HL-60 (cell line): ENCODE data around the gene MAPK8IP2.

Source experiments
- DNase-seq, 2 experiments: peaks; one replicate each; pipeline ENCODE4 v3.0.0-alpha.2; 2010 to 2020; ENCODE audit warnings: low read depth in 1 of 2, low spot score in 1 of 2
- H3K27ac ChIP-seq: fragments of 250-450 bp; sonication (Bioruptor Pico); replicated peaks from 2 replicates; pipeline ENCODE4 v1.5.1; 2020; ENCODE audit warnings: mild to moderate bottlenecking, moderate library complexity
- H3K27me3 ChIP-seq: fragments of 250-450 bp; sonication (Bioruptor Pico); 2 replicates; pipeline ENCODE4 v1.5.1; 2021; ENCODE audit warnings: mild to moderate bottlenecking, moderate library complexity; ENCODE audit not compliant: insufficient read depth, poor library complexity, severe bottlenecking
- H3K4me3 ChIP-seq: replicated peaks from 2 replicates; pipeline ENCODE4 v1.5.1; 2011; ENCODE audit warnings: mild to moderate bottlenecking, control low read depth, low read length; ENCODE audit not compliant: insufficient read depth
- CTCF ChIP-seq: IDR thresholded peaks from one replicate; pipeline ENCODE4 v1.5.1; 2011; ENCODE audit warnings: low read length, control low read depth, inconsistent platforms; ENCODE audit not compliant: insufficient read depth
- GABPA ChIP-seq: IDR thresholded peaks from 2 replicates; pipeline ENCODE4 v1.6.1; 2012; ENCODE audit warnings: low read depth
- POLR2AphosphoS5 ChIP-seq: IDR thresholded peaks from 2 replicates; pipeline ENCODE4 v1.6.1; 2012; ENCODE audit warnings: low read depth
- SPI1 ChIP-seq: IDR thresholded peaks from 2 replicates; pipeline ENCODE4 v1.6.1; 2012; ENCODE audit warnings: low read depth, mild to moderate bottlenecking, borderline replicate concordance
- TF ChIP-seq, protein P1 (sequence below): IDR thresholded peaks from 2 replicates; pipeline ENCODE4 v1.6.1; 2012; ENCODE audit warnings: low read depth; ENCODE audit not compliant: insufficient replicate concordance

MAPK8IP2 gene

GRCh38 chr22:50620593-50621355 lies 20.2 kb downstream of the MAPK8IP2 start:
- peak in 1 of 2 experiments; percentile 10 for DNase-seq
- no peaks in the 10 kb centered on the region for H3K27me3 ChIP-seq
- peak overlapping the region; percentile 12 for H3K4me3 ChIP-seq
- no peak overlapping the region for H3K27ac ChIP-seq
- TF ChIP-seq CTCF: peak; percentile 62
- no peak for TF ChIP-seq SPI1

DNA sequence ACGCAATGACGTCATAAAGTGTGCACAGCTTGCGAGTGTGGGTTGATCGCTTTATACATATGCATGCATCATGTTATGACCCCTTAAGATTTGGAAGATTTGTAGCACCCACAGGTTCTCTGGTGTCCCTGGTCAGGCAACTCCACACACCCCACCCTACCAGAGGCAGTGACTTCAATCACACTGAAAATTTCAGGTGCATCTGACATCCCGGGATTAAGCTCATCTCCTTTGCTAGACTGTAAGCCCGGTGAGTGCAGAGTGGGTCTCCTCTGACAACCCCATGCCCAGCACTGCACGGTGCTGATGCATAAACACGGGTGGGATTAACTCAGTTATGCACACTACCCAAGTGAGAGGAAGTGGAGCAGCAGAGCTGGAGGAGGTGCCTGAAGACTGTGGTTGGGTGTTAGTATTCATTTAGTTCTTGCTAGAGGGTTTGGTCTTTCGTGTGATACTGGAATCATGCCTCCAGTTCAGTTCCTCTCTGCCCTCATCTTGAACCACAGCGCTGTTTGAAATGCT lies 20.8 kb downstream of the MAPK8IP2 start:
- TF ChIP-seq GABPA (no peak), POLR2AphosphoS5 (0 out of 2 replicates have a peak, but pooled peaks have one; percentile 17), SPI1 (peak; percentile 94)
- H3K27me3 ChIP-seq: no peaks in the 10 kb centered on the region
- DNase-seq: peak; percentile 71 to 74
- no peak overlapping the region; the same call in 1 of the 2 replicates for H3K4me3 ChIP-seq
- peak overlapping the region; percentile 59 for H3K27ac ChIP-seq

- peak overlapping the region; percentile 27 for H3K4me3 ChIP-seq
- no peaks in the 10 kb centered on the region for H3K27me3 ChIP-seq
- H3K27ac ChIP-seq: peak overlapping the region; percentile 59
- TF ChIP-seq CTCF (peak; percentile 26), SPI1 (peak; percentile 29; the same call in 1 of the 2 replicates), POLR2AphosphoS5 (no peak), GABPA (no peak)
- peak in 1 of 2 experiments; percentile 42 for DNase-seq
These were observed 21.5 kb downstream of the MAPK8IP2 start for GRCh38 chr22:50621948-50622722.

DNA sequence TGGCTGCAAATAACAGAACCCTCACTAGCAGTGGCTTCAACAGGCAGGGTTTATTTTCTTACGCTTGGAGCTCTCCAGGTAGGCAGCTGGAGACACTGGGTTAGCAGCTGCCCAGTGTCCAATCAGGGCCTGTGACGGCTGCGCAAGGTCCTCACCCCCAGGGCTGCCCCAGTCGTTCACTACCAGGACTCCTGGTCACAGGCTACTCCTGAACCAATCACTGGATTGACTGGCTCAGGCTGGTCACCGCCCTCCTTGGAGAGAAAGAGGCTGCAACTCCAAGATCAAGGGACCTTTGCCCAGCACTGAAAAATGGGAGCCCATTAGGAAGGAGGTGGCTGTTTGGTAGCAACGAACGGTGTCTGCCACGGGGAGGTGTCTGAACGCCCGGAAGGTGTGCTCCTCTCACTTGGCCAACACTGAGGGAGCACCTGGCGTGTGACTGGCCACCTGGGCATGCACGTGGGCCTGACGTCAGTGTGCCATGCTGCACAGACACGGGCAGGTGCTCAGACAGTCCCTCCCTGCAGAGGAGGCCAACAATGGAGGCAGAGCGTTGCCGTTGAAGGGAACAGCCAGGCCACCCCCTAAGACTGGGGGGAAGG lies 22.2 kb downstream of the MAPK8IP2 start:
- Histone ChIP-seq H3K27ac (peak overlapping the region; percentile 59), H3K27me3 (no peaks in the 10 kb centered on the region), H3K4me3 (no peak overlapping the region)
- no peak for DNase-seq
- TF ChIP-seq, protein P1, sequence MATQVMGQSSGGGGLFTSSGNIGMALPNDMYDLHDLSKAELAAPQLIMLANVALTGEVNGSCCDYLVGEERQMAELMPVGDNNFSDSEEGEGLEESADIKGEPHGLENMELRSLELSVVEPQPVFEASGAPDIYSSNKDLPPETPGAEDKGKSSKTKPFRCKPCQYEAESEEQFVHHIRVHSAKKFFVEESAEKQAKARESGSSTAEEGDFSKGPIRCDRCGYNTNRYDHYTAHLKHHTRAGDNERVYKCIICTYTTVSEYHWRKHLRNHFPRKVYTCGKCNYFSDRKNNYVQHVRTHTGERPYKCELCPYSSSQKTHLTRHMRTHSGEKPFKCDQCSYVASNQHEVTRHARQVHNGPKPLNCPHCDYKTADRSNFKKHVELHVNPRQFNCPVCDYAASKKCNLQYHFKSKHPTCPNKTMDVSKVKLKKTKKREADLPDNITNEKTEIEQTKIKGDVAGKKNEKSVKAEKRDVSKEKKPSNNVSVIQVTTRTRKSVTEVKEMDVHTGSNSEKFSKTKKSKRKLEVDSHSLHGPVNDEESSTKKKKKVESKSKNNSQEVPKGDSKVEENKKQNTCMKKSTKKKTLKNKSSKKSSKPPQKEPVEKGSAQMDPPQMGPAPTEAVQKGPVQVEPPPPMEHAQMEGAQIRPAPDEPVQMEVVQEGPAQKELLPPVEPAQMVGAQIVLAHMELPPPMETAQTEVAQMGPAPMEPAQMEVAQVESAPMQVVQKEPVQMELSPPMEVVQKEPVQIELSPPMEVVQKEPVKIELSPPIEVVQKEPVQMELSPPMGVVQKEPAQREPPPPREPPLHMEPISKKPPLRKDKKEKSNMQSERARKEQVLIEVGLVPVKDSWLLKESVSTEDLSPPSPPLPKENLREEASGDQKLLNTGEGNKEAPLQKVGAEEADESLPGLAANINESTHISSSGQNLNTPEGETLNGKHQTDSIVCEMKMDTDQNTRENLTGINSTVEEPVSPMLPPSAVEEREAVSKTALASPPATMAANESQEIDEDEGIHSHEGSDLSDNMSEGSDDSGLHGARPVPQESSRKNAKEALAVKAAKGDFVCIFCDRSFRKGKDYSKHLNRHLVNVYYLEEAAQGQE: no peak
- TF ChIP-seq SPI1 (no peak), GABPA (no peak), CTCF (no peak), POLR2AphosphoS5 (no peak)
